A549 (cell line): ENCODE results near the gene RBM41.
"Not testable (repeated sequence)": the region's sequence is repeated elsewhere in the genome, so short reads cannot be mapped to it uniquely, and the experiment has no call there.

Experiments used
- CTCF ChIP-seq: fragments of >200 bp; sonication (Bioruptor Twin); formaldehyde crosslinking; IDR thresholded peaks from 3 replicates; pipeline ENCODE4 v1.5.1; 2016
- FOSL2 ChIP-seq, 2 experiments: fragments of 450-650 bp in 1 of 2; fragments of >200 bp in 1 of 2; sonication (Bioruptor Twin) in 1 of 2; formaldehyde crosslinking; IDR thresholded peaks; 2 replicates each; pipeline versions ENCODE4 v1.5.0 to v1.6.1; 2016 to 2020; ENCODE audit warnings: mild to moderate bottlenecking in 1 of 2, moderate library complexity in 1 of 2
- POLR2A ChIP-seq: IDR thresholded peaks from 2 replicates; pipeline ENCODE4 v1.6.1; 2012; ENCODE audit warnings: mild to moderate bottlenecking, low read length
- POLR2AphosphoS2 ChIP-seq: conservative IDR thresholded peaks from 2 replicates; pipeline ENCODE4 v1.6.1; 2012; ENCODE audit warnings: low read length, improper control_type of control experiment, inconsistent platforms
- RCOR1 ChIP-seq: fragments of 150-350 bp; IDR thresholded peaks from 2 replicates; pipeline ENCODE4 v1.6.1; 2014; ENCODE audit warnings: antibody characterized with exemption, low read length, low read depth
- RFX5 ChIP-seq: fragments of 450-650 bp; IDR thresholded peaks from 2 replicates; pipeline ENCODE4 v1.7.1; 2014; ENCODE audit warnings: antibody characterized with exemption, mild to moderate bottlenecking, moderate library complexity
- SMC3 ChIP-seq: fragments of >200 bp; sonication (Bioruptor Twin); formaldehyde crosslinking; IDR thresholded peaks from 3 replicates; pipeline ENCODE4 v1.6.1; 2018; ENCODE audit warnings: inconsistent platforms
- TP53 ChIP-seq: fragments of 250-450 bp; sonication (Bioruptor Pico); IDR thresholded peaks from 2 replicates; pipeline ENCODE4 v1.5.0; 2021; ENCODE audit warnings: mild to moderate bottlenecking, moderate library complexity

- TF ChIP-seq CTCF; POLR2A; SMC3; RCOR1; FOSL2 (IDR thresholded peaks at IDR 0.05); FOSL2 (CRISPR knock-in tag; IDR thresholded peaks at IDR 0.05); POLR2AphosphoS2; RFX5; TP53: not testable (repeated sequence)
Observed at GRCh38 chrX:107155621-107156430, 37.2 kb upstream of the RBM41 start.
